OCI-LY3 (cell line): ENCODE measurements around the gene SKAP2.

Source experiments
- H2AFZ ChIP-seq: fragments of 200-600, 300-600 bp; shearing (Covaris generic); 2 replicates; pipeline ENCODE4 v1.6.0; 2014; ENCODE audit warnings: antibody characterized with exemption, low read depth, low read length
- H3K27ac ChIP-seq: fragments of 200-600, 300-600 bp; sonication (generic); 2 replicates; pipeline ENCODE4 v1.5.1; 2014; ENCODE audit warnings: mild to moderate bottlenecking, low read length, moderate library complexity, mixed read lengths
- H3K27me3 ChIP-seq: fragments of 200-600, 300-600 bp; sonication (generic); 2 replicates; pipeline ENCODE4 v1.6.1; 2014; ENCODE audit warnings: low read depth, low read length, mixed read lengths
- H3K36me3 ChIP-seq: fragments of 200-600, 300-600 bp; sonication (generic); replicated peaks from 2 replicates; pipeline ENCODE3; 2014; ENCODE audit warnings: low read depth, low read length, mixed read lengths
- H3K4me1 ChIP-seq: fragments of 300-600, 200-600 bp; sonication (generic); 2 replicates; pipeline ENCODE4 v1.6.1; 2014; ENCODE audit warnings: low read length, mixed read lengths
- H3K4me2 ChIP-seq: fragments of 200-600, 300-600 bp; sonication (generic); 2 replicates; pipeline ENCODE4 v1.6.1; 2014; ENCODE audit warnings: low read length, mixed read lengths
- H3K4me3 ChIP-seq: fragments of 300-600, 200-600 bp; sonication (generic); 2 replicates; pipeline ENCODE4 v1.5.1; 2014; ENCODE audit warnings: antibody characterized with exemption, mild to moderate bottlenecking, low read length, moderate library complexity
- H3K79me2 ChIP-seq: fragments of 300-600, 200-600 bp; shearing (Covaris generic); 2 replicates; pipeline ENCODE4 v1.6.1; 2014; ENCODE audit warnings: mild to moderate bottlenecking, low read length, mixed read lengths
- H3K9ac ChIP-seq: fragments of 300-600, 200-600 bp; shearing (Covaris generic); 2 replicates; pipeline ENCODE4 v1.6.0; 2014; ENCODE audit warnings: mild to moderate bottlenecking, low read length, moderate library complexity
- H3K9me3 ChIP-seq: fragments of 200-600, 300-600 bp; shearing (Covaris generic); 2 replicates; pipeline ENCODE4 v1.6.1; 2014; ENCODE audit warnings: low read length, mixed read lengths; ENCODE audit not compliant: insufficient read depth
- H4K20me1 ChIP-seq: fragments of 200-600, 300-600 bp; sonication (generic); 2 replicates; pipeline ENCODE4 v1.6.1; 2016; ENCODE audit warnings: low read length, mixed read lengths; ENCODE audit not compliant: insufficient read depth
- EZH2phosphoT487 ChIP-seq: fragments of 200-600 bp; shearing (Covaris generic); IDR thresholded peaks from 2 replicates; pipeline ENCODE4 v1.6.1; 2018; ENCODE audit warnings: antibody characterized with exemption, mixed run types, low read depth
- TF ChIP-seq, protein P1 (sequence below): fragments of 200-600, 300-600 bp; sonication (generic); IDR thresholded peaks from 2 replicates; pipeline ENCODE4 v1.5.1; 2014; ENCODE audit warnings: antibody characterized with exemption, low read length, low read depth

The SKAP2 gene

DNA sequence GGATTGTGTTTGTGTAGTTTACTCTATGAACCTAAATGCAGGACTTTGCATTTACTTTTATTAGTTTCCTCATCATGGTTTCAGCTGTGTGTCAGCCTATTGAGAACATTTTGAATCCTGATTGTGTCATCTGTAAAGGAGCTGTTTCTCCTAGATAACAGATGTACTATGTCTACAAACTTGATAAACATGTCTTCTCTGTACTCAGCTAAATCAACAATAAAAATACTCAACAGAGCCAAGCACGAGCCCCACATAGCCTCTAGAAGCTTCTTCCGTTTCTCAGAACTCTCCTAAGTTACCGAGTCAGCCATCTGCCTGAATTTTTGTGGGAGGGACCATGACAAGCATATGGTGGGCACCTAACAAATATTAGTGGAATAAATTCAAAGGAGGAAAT, 234.7 kb downstream of the SKAP2 start:
- Histone ChIP-seq H3K4me2 (no peak overlapping the region), H4K20me1 (no peaks in the 10 kb centered on the region), H2AFZ (no peak overlapping the region), H3K79me2 (no peaks in the 10 kb centered on the region), H3K9ac (no peak overlapping the region), H3K4me3 (no peak overlapping the region), H3K9me3 (no peaks in the 10 kb centered on the region), H3K27me3 (no peaks in the 10 kb centered on the region), H3K36me3 (no peaks in the 10 kb centered on the region), H3K27ac (no peak overlapping the region), H3K4me1 (no peaks in the 10 kb centered on the region)
- TF ChIP-seq, protein P1, sequence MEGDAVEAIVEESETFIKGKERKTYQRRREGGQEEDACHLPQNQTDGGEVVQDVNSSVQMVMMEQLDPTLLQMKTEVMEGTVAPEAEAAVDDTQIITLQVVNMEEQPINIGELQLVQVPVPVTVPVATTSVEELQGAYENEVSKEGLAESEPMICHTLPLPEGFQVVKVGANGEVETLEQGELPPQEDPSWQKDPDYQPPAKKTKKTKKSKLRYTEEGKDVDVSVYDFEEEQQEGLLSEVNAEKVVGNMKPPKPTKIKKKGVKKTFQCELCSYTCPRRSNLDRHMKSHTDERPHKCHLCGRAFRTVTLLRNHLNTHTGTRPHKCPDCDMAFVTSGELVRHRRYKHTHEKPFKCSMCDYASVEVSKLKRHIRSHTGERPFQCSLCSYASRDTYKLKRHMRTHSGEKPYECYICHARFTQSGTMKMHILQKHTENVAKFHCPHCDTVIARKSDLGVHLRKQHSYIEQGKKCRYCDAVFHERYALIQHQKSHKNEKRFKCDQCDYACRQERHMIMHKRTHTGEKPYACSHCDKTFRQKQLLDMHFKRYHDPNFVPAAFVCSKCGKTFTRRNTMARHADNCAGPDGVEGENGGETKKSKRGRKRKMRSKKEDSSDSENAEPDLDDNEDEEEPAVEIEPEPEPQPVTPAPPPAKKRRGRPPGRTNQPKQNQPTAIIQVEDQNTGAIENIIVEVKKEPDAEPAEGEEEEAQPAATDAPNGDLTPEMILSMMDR = no peak
- TF ChIP-seq EZH2phosphoT487 = no peak

DNA sequence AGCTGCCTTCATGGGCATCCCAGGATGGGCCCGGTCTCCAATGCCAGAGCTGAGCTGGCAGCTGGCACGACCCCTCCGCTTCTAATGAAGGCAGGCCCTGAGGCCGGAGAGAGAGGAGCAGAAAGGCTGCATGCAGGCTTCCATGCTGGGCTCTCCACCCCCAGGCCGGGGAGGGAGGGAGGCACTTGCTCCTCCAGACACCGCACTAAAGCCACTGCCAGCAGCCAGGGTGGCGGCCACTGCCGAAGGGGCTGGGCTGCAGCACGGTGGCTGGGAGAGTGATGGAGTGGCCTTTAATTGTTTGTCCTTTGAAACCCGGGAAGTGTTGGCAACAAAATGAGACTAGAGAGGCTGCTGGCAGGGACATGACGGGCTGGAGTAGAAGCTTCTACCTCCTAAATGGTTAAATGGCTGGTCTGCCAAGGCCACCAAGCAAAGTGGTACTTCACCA, 236.5 kb downstream of the SKAP2 start:
- Histone ChIP-seq H3K9me3 (no peaks in the 10 kb centered on the region), H3K4me3 (no peak overlapping the region), H3K27me3 (no peaks in the 10 kb centered on the region), H3K27ac (no peak overlapping the region), H3K36me3 (no peaks in the 10 kb centered on the region), H4K20me1 (no peaks in the 10 kb centered on the region), H2AFZ (no peak overlapping the region), H3K9ac (no peak overlapping the region), H3K4me1 (no peaks in the 10 kb centered on the region), H3K4me2 (no peak overlapping the region), H3K79me2 (no peaks in the 10 kb centered on the region)
- TF ChIP-seq, protein P1 = no peak
- no peak for TF ChIP-seq EZH2phosphoT487

DNA sequence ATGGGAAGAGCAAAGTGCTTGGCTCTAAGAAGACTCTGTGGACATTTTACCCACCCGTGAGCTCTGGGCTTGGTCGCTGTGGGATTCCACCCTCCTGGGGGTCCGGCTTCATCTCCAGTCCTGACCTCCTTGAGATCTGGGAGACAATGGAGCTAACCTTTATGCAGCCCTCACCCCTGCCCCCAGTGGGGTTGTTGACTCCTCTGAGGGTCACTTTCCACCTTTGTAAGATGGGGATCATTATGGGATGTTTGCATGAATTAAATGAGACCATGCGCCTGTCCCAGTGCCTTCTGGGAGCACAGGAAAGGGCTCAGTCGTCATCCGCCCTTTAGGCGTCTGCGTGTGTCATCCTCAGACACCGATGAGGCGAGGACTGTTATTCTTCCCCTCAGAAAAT, 237.2 kb downstream of the SKAP2 start:
- Histone ChIP-seq H3K4me3 (no peak overlapping the region), H3K9me3 (no peaks in the 10 kb centered on the region), H4K20me1 (no peaks in the 10 kb centered on the region), H3K4me2 (no peak overlapping the region), H3K27ac (no peak overlapping the region), H3K9ac (no peak overlapping the region), H3K4me1 (no peaks in the 10 kb centered on the region), H3K36me3 (no peaks in the 10 kb centered on the region), H2AFZ (no peak overlapping the region), H3K79me2 (no peaks in the 10 kb centered on the region), H3K27me3 (no peaks in the 10 kb centered on the region)
- no peak for TF ChIP-seq EZH2phosphoT487
- TF ChIP-seq, protein P1 = no peak

DNA sequence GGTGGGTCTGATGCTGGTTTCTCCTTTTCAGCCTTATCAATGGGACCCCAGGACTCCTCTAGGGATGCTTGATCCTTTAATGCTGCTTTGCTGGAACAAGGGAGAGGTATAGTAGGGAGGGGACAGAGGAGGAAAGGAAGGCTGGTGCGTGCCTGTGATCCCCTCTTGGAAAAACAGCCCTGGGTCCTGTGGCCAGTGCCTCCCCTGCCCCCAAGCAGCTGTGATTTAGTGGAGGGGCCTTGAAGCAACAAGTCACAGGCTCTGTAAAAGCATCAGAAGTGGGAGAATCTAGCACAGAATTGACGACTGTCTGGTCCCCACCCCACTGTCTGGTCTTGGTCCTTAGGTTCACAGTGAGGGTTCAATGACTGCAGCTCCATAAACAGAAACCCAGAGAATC, 237.7 kb downstream of the SKAP2 start:
- Histone ChIP-seq H3K4me3 (no peak overlapping the region), H3K4me2 (no peak overlapping the region), H2AFZ (no peak overlapping the region), H3K9ac (no peak overlapping the region), H4K20me1 (no peaks in the 10 kb centered on the region), H3K79me2 (no peaks in the 10 kb centered on the region), H3K9me3 (no peaks in the 10 kb centered on the region), H3K27me3 (no peaks in the 10 kb centered on the region), H3K36me3 (no peaks in the 10 kb centered on the region), H3K27ac (no peak overlapping the region), H3K4me1 (no peaks in the 10 kb centered on the region)
- TF ChIP-seq, protein P1 = no peak
- TF ChIP-seq EZH2phosphoT487 = no peak
